ENCODE results near the gene ZNF692.

DNA sequence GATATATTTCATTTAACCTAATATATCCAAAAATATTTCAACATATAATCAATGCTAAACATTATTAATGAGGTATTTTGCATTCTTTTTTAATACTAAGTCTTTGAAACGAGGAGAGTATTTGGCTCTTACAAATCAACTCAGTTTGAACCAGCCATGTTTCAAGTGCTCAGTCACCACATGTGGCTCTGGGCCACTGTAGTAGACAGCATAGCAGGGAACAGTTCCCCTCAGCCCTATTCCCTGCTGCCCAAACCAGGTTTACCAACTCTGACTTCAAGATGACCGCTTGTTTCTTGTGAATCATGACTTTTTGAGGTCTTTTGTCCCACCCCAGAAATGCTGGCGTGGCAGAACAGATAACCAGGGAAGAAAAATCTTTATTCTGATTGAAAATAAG is 15.2 kb downstream of the ZNF692 start:
- TF ChIP-seq MYC (CRISPR knock-in tag; IDR thresholded peaks at IDR 0.05; ENCODE audit: borderline replicate concordance): no peak
- no peak for TF ChIP-seq CTCF (CRISPR knock-in tag; IDR thresholded peaks at IDR 0.05)
- no peak for TF ChIP-seq CREB1 (IDR thresholded peaks at IDR 0.05)
- no peak for TF ChIP-seq CREB1 (CRISPR knock-in tag; IDR thresholded peaks at IDR 0.05)
- TF ChIP-seq ETV6 (CRISPR knock-in tag; conservative IDR thresholded peaks at IDR 0.05): no peak
- no peak for TF ChIP-seq SIN3A (IDR thresholded peaks at IDR 0.05; ENCODE audit: borderline replicate concordance, low read depth, low read length)
- no peak for TF ChIP-seq ZFX (CRISPR knock-in tag; IDR thresholded peaks at IDR 0.05; ENCODE audit: low read depth)
- TF ChIP-seq FOXK2 (IDR thresholded peaks at IDR 0.05): no peak
- no peak for TF ChIP-seq POLR2A (IDR thresholded peaks at IDR 0.05; ENCODE audit: insufficient read depth in 1 of 2, low read depth in 2 of 2, low read length in 2 of 2)
- TF ChIP-seq ZFP36L2 (CRISPR knock-in tag; IDR thresholded peaks at IDR 0.05): no peak
- TF ChIP-seq ZNF776 (CRISPR knock-in tag; IDR thresholded peaks at IDR 0.05): no peak
- no peak for TF ChIP-seq ZNF766 (CRISPR knock-in tag; IDR thresholded peaks at IDR 0.05; ENCODE audit: borderline replicate concordance)
- TF ChIP-seq, protein P1, sequence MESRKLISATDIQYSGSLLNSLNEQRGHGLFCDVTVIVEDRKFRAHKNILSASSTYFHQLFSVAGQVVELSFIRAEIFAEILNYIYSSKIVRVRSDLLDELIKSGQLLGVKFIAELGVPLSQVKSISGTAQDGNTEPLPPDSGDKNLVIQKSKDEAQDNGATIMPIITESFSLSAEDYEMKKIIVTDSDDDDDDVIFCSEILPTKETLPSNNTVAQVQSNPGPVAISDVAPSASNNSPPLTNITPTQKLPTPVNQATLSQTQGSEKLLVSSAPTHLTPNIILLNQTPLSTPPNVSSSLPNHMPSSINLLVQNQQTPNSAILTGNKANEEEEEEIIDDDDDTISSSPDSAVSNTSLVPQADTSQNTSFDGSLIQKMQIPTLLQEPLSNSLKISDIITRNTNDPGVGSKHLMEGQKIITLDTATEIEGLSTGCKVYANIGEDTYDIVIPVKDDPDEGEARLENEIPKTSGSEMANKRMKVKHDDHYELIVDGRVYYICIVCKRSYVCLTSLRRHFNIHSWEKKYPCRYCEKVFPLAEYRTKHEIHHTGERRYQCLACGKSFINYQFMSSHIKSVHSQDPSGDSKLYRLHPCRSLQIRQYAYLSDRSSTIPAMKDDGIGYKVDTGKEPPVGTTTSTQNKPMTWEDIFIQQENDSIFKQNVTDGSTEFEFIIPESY (CRISPR knock-in tag; IDR thresholded peaks at IDR 0.05): no peak
- no peak for TF ChIP-seq ZBTB49 (CRISPR knock-in tag; IDR thresholded peaks at IDR 0.05; ENCODE audit: borderline replicate concordance)

Measured in HepG2 (cell line).